ENCODE measurements around the gene NBEA.

NBEA gene

GRCh38 chr13:35285677-35286076, 343.6 kb downstream of the NBEA start:
- no peaks in the 10 kb centered on the region for H3K9me3 ChIP-seq (ENCODE audit: control insufficient read depth, low read length)
- no peaks in the 10 kb centered on the region for H3K4me1 ChIP-seq (ENCODE audit: control insufficient read depth, insufficient read depth, low read length)
- no peak overlapping the region for H3K27ac ChIP-seq (ENCODE audit: insufficient read depth, low read depth, low read length, poor library complexity, severe bottlenecking)
- no peak overlapping the region for H3K4me3 ChIP-seq (ENCODE audit: insufficient read depth, low read depth, low read length)
- no peaks in the 10 kb centered on the region for H3K36me3 ChIP-seq (ENCODE audit: control insufficient read depth, insufficient read depth, low read length)
- no peaks in the 10 kb centered on the region for H3K27me3 ChIP-seq (ENCODE audit: control insufficient read depth, insufficient read depth, low read length, poor library complexity, severe bottlenecking)
- WGBS, 2 experiments: 80 to 89% methylated on average over 4 of the region's 4 CpGs

GRCh38 chr13:35292329-35292728, 350.3 kb downstream of the NBEA start:
- no peaks in the 10 kb centered on the region for H3K4me1 ChIP-seq (ENCODE audit: control insufficient read depth, insufficient read depth, low read length)
- no peaks in the 10 kb centered on the region for H3K9me3 ChIP-seq (ENCODE audit: control insufficient read depth, low read length)
- H3K27ac ChIP-seq (ENCODE audit: insufficient read depth, low read depth, low read length, poor library complexity, severe bottlenecking): no peak overlapping the region
- H3K27me3 ChIP-seq (ENCODE audit: control insufficient read depth, insufficient read depth, low read length, poor library complexity, severe bottlenecking): no peaks in the 10 kb centered on the region
- no peak overlapping the region for H3K4me3 ChIP-seq (ENCODE audit: insufficient read depth, low read depth, low read length)
- 90 to 94% methylated on average over 1 of the region's 1 CpG for WGBS, 2 experiments
- H3K36me3 ChIP-seq (ENCODE audit: control insufficient read depth, insufficient read depth, low read length): no peaks in the 10 kb centered on the region

- H3K36me3 ChIP-seq (ENCODE audit: control insufficient read depth, insufficient read depth, low read length): no peaks in the 10 kb centered on the region
- H3K27me3 ChIP-seq (ENCODE audit: control insufficient read depth, insufficient read depth, low read length, poor library complexity, severe bottlenecking): no peaks in the 10 kb centered on the region
- no peaks in the 10 kb centered on the region for H3K9me3 ChIP-seq (ENCODE audit: control insufficient read depth, low read length)
- H3K27ac ChIP-seq (ENCODE audit: insufficient read depth, low read depth, low read length, poor library complexity, severe bottlenecking): no peak overlapping the region
- no peak overlapping the region for H3K4me3 ChIP-seq (ENCODE audit: insufficient read depth, low read depth, low read length)
- no peaks in the 10 kb centered on the region for H3K4me1 ChIP-seq (ENCODE audit: control insufficient read depth, insufficient read depth, low read length)
Observed at GRCh38 chr13:35293579-35294226, 351.6 kb downstream of the NBEA start.

GRCh38 chr13:35309706-35310105, 367.6 kb downstream of the NBEA start:
- no peaks in the 10 kb centered on the region for H3K36me3 ChIP-seq (ENCODE audit: control insufficient read depth, insufficient read depth, low read length)
- H3K27ac ChIP-seq (ENCODE audit: insufficient read depth, low read depth, low read length, poor library complexity, severe bottlenecking): no peak overlapping the region
- H3K4me1 ChIP-seq (ENCODE audit: control insufficient read depth, insufficient read depth, low read length): no peaks in the 10 kb centered on the region
- no peak overlapping the region for H3K4me3 ChIP-seq (ENCODE audit: insufficient read depth, low read depth, low read length)
- 100% methylated on average over 1 of the region's 2 CpGs; no CpG with 5 or more reads in 1 of the 2 experiments for WGBS, 2 experiments
- no peaks in the 10 kb centered on the region for H3K27me3 ChIP-seq (ENCODE audit: control insufficient read depth, insufficient read depth, low read length, poor library complexity, severe bottlenecking)
- no peaks in the 10 kb centered on the region for H3K9me3 ChIP-seq (ENCODE audit: control insufficient read depth, low read length)

GRCh38 chr13:35332134-35332533, 390.1 kb downstream of the NBEA start:
- Histone ChIP-seq H3K27ac (ENCODE audit: insufficient read depth, low read depth, low read length, poor library complexity, severe bottlenecking) (no peak overlapping the region), H3K27me3 (ENCODE audit: control insufficient read depth, insufficient read depth, low read length, poor library complexity, severe bottlenecking) (no peaks in the 10 kb centered on the region), H3K4me3 (ENCODE audit: insufficient read depth, low read depth, low read length) (no peak overlapping the region), H3K36me3 (ENCODE audit: control insufficient read depth, insufficient read depth, low read length) (no peaks in the 10 kb centered on the region), H3K9me3 (ENCODE audit: control insufficient read depth, low read length) (no peaks in the 10 kb centered on the region), H3K4me1 (ENCODE audit: control insufficient read depth, insufficient read depth, low read length) (no peaks in the 10 kb centered on the region)
- WGBS, 2 experiments: 92 to 98% methylated on average over 3 of the region's 3 CpGs

GRCh38 chr13:35333157-35333556, 391.1 kb downstream of the NBEA start:
- Histone ChIP-seq H3K4me1 (ENCODE audit: control insufficient read depth, insufficient read depth, low read length) (no peaks in the 10 kb centered on the region), H3K27ac (ENCODE audit: insufficient read depth, low read depth, low read length, poor library complexity, severe bottlenecking) (no peak overlapping the region), H3K9me3 (ENCODE audit: control insufficient read depth, low read length) (no peaks in the 10 kb centered on the region), H3K27me3 (ENCODE audit: control insufficient read depth, insufficient read depth, low read length, poor library complexity, severe bottlenecking) (no peaks in the 10 kb centered on the region), H3K4me3 (ENCODE audit: insufficient read depth, low read depth, low read length) (no peak overlapping the region), H3K36me3 (ENCODE audit: control insufficient read depth, insufficient read depth, low read length) (no peaks in the 10 kb centered on the region)
- 95 to 100% methylated on average over 1 to 2 of the region's 3 CpGs for WGBS, 2 experiments

GRCh38 chr13:35342440-35342839, 400.4 kb downstream of the NBEA start:
- Histone ChIP-seq H3K27ac (ENCODE audit: insufficient read depth, low read depth, low read length, poor library complexity, severe bottlenecking) (no peak overlapping the region), H3K4me1 (ENCODE audit: control insufficient read depth, insufficient read depth, low read length) (peaks cover 8% of the 10 kb centered on the region), H3K36me3 (ENCODE audit: control insufficient read depth, insufficient read depth, low read length) (no peaks in the 10 kb centered on the region), H3K4me3 (ENCODE audit: insufficient read depth, low read depth, low read length) (no peak overlapping the region), H3K9me3 (ENCODE audit: control insufficient read depth, low read length) (no peaks in the 10 kb centered on the region), H3K27me3 (ENCODE audit: control insufficient read depth, insufficient read depth, low read length, poor library complexity, severe bottlenecking) (no peaks in the 10 kb centered on the region)
- WGBS, 2 experiments: 96 to 97% methylated on average over 1 of the region's 1 CpG

GRCh38 chr13:35343417-35343816, 401.3 kb downstream of the NBEA start:
- no peaks in the 10 kb centered on the region for H3K27me3 ChIP-seq (ENCODE audit: control insufficient read depth, insufficient read depth, low read length, poor library complexity, severe bottlenecking)
- no peak overlapping the region for H3K27ac ChIP-seq (ENCODE audit: insufficient read depth, low read depth, low read length, poor library complexity, severe bottlenecking)
- H3K4me1 ChIP-seq (ENCODE audit: control insufficient read depth, insufficient read depth, low read length): peaks cover 6% of the 10 kb centered on the region
- H3K36me3 ChIP-seq (ENCODE audit: control insufficient read depth, insufficient read depth, low read length): no peaks in the 10 kb centered on the region
- H3K4me3 ChIP-seq (ENCODE audit: insufficient read depth, low read depth, low read length): no peak overlapping the region
- WGBS, 2 experiments: 88 to 97% methylated on average over 3 of the region's 3 CpGs
- no peaks in the 10 kb centered on the region for H3K9me3 ChIP-seq (ENCODE audit: control insufficient read depth, low read length)

- no peak overlapping the region for H3K27ac ChIP-seq (ENCODE audit: insufficient read depth, low read depth, low read length, poor library complexity, severe bottlenecking)
- H3K4me1 ChIP-seq (ENCODE audit: control insufficient read depth, insufficient read depth, low read length): peaks cover 4% of the 10 kb centered on the region
- no peaks in the 10 kb centered on the region for H3K9me3 ChIP-seq (ENCODE audit: control insufficient read depth, low read length)
- H3K27me3 ChIP-seq (ENCODE audit: control insufficient read depth, insufficient read depth, low read length, poor library complexity, severe bottlenecking): no peaks in the 10 kb centered on the region
- no peak overlapping the region for H3K4me3 ChIP-seq (ENCODE audit: insufficient read depth, low read depth, low read length)
- 84% methylated on average over 1 of the region's 2 CpGs; no CpG with 5 or more reads in 1 of the 2 experiments for WGBS, 2 experiments
- H3K36me3 ChIP-seq (ENCODE audit: control insufficient read depth, insufficient read depth, low read length): no peaks in the 10 kb centered on the region
Observed at GRCh38 chr13:35345992-35346391, 403.9 kb downstream of the NBEA start.

GRCh38 chr13:35346494-35346893, 404.4 kb downstream of the NBEA start:
- Histone ChIP-seq H3K9me3 (ENCODE audit: control insufficient read depth, low read length) (no peaks in the 10 kb centered on the region), H3K4me3 (ENCODE audit: insufficient read depth, low read depth, low read length) (no peak overlapping the region), H3K4me1 (ENCODE audit: control insufficient read depth, insufficient read depth, low read length) (peaks cover 4% of the 10 kb centered on the region), H3K36me3 (ENCODE audit: control insufficient read depth, insufficient read depth, low read length) (no peaks in the 10 kb centered on the region), H3K27me3 (ENCODE audit: control insufficient read depth, insufficient read depth, low read length, poor library complexity, severe bottlenecking) (no peaks in the 10 kb centered on the region), H3K27ac (ENCODE audit: insufficient read depth, low read depth, low read length, poor library complexity, severe bottlenecking) (no peak overlapping the region)
- 88 to 96% methylated on average over 3 to 4 of the region's 4 CpGs for WGBS, 2 experiments
